ENCODE data around the gene ZNF653. TPM values are rescaled to one million over a fixed set of nuclear protein-coding genes. Genes with fewer than 3 reads are reported as not detected.
"Not testable (repeated sequence)": the region's sequence is repeated elsewhere in the genome, so short reads cannot be mapped to it uniquely, and the experiment has no call there.

Gene ZNF653
- total RNA-seq, 2 experiments from 2014 or later = 13.1 to 16.6 TPM

DNA sequence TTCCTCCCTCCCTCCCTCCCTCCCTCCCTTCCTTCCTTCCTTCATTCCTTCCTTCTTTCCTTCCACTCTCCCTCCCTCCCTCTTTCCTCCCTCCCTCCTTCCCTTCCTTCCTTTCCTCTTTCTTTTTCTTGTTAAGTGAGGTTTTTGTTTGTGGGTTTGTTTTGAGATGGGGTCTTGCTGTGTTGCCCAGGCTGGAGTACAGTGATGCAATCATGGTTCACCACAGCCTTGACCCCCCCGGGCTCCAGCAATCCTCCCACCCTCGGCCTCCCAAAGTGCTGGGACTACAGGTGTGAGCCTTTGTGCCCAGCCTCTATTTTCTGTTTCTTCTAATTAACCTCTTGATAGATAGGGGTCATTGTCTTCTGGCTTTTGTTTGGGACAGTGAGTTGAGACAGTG, 44.2 kb downstream of the ZNF653 start:
- no peak overlapping the region for H3K4me3 Mint-ChIP-seq
- no peaks in the 10 kb centered on the region for H3K36me3 Mint-ChIP-seq (ENCODE audit: low read depth)
- ChIA-PET CTCF (interaction anchor here (0.6 to 0.7 kb wide), 2 partner anchors 55 to 239 kb away, joined by 3 read pairs; no protein-coding TSS in a partner anchor), POLR2A (no interaction called here)
- DNase-seq (no peak), ATAC-seq (no peak)
- H3K27me3 Mint-ChIP-seq = peaks cover 16% of the 10 kb centered on the region
- no peak overlapping the region for H3K27ac Mint-ChIP-seq
- H3K4me1 Mint-ChIP-seq = no peaks in the 10 kb centered on the region
- H3K9me3 Mint-ChIP-seq (ENCODE audit: low read depth) = no peaks in the 10 kb centered on the region
- intact Hi-C loops (cut with DNase I, micrococcal nuclease) = no loop called here

DNA sequence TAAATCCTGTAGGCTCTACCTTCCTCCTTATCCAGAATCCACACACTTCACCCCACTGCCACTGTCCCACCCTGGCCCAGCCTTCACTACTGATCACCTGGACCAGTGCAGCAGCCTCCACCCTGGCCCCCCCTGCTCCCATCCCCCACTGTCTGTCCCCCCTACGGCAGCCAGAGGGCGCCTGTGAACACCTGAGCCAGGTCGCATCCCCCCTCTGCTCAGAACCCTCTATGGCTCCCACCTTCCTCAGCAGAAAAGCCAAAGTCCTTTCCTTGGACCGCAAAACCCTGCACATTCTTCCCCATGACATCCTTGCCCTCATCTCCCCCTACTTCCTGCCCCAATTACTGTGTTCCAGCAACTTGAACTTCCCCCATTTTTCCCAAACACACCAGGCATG, 45.4 kb downstream of the ZNF653 start:
- DNase-seq (peak; percentile 51), ATAC-seq (peak; percentile 47)
- Mint-ChIP-seq H3K4me1 (no peaks in the 10 kb centered on the region), H3K9me3 (ENCODE audit: low read depth) (no peaks in the 10 kb centered on the region), H3K27me3 (peaks cover 16% of the 10 kb centered on the region), H3K27ac (no peak overlapping the region), H3K4me3 (no peak overlapping the region), H3K36me3 (ENCODE audit: low read depth) (no peaks in the 10 kb centered on the region)
- ChIA-PET CTCF (no interaction called here), POLR2A (no interaction called here)
- intact Hi-C loops (cut with DNase I, micrococcal nuclease) = no loop called here

DNA sequence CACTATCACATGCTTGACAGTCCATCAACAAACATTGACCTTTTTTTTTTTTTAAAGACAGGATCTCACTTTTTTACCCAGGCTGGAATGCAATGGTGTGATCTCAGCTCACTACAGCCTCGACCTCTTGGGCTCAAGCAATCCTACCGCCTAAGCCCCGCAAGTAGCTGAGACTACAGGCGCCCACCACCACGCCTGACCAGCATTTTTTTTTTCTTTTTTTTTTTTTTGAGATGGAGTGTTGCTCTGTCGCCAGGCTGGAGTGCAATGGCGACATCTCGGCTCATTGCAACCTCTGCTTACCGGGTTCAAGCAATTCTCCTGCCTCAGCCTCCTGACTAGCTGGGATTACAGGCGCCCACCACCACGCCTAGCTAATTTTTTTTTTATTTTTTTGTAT, 46.7 kb downstream of the ZNF653 start:
- intact Hi-C loops (cut with DNase I, micrococcal nuclease); H3K36me3 Mint-ChIP-seq (ENCODE audit: low read depth); ATAC-seq; H3K27ac Mint-ChIP-seq; DNase-seq; H3K4me1 Mint-ChIP-seq; H3K9me3 Mint-ChIP-seq (ENCODE audit: low read depth); H3K4me3 Mint-ChIP-seq: not testable (repeated sequence)
- POLR2A ChIA-PET = interaction anchor here (0.6 kb wide), 1 partner anchor 588 kb away, joined by 4 read pairs; no protein-coding TSS in a partner anchor
- CTCF ChIA-PET = interaction anchor here (0.6 to 1.1 kb wide), 3 partner anchors 79 to 637 kb away, joined by 3 read pairs; no protein-coding TSS in a partner anchor
- H3K27me3 Mint-ChIP-seq = peaks cover 16% of the 10 kb centered on the region

DNA sequence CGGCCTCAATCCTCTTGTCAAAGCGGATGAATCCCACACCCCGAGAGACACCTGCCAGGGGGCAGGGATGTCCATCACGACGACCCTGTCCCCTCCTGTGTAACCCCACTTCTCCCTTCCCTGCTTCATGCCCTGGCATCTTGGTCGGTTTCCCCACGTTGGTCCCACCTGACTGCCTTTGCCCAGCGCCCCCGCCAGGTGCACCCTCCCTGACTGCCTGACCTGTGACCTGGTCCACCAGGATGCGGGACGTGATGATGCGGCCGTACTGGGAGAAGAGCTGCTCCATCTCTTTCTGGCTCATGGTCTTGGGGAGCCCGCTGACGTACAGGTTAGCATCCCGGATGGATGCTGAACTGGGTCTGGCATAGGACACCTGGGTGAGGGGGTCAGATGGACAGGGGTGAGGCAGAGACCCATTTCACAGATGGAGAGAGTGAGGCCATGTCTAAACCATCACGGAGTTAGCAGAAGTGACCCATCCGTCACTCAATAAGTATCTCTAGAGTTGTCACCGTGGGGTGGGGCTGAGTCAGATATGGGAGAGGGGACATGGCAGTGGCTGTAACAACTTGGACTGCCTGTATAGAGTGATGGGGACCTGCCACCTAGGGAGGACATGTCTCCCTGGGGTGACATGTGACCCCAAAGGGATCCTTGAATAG, 47.3 kb downstream of the ZNF653 start:
- intact Hi-C loops (cut with DNase I, micrococcal nuclease) = no loop called here
- CTCF ChIA-PET = interaction anchor here (0.9 kb wide), 1 partner anchor 18 kb away, joined by 3 read pairs; no protein-coding TSS in a partner anchor
- no peaks in the 10 kb centered on the region for H3K36me3 Mint-ChIP-seq (ENCODE audit: low read depth)
- DNase-seq (no peak), ATAC-seq (no peak)
- no peak overlapping the region for H3K4me3 Mint-ChIP-seq
- H3K4me1 Mint-ChIP-seq = no peaks in the 10 kb centered on the region
- no peaks in the 10 kb centered on the region for H3K9me3 Mint-ChIP-seq (ENCODE audit: low read depth)
- no peak overlapping the region for H3K27ac Mint-ChIP-seq
- peaks cover 16% of the 10 kb centered on the region for H3K27me3 Mint-ChIP-seq
- POLR2A ChIA-PET = no interaction called here

DNA sequence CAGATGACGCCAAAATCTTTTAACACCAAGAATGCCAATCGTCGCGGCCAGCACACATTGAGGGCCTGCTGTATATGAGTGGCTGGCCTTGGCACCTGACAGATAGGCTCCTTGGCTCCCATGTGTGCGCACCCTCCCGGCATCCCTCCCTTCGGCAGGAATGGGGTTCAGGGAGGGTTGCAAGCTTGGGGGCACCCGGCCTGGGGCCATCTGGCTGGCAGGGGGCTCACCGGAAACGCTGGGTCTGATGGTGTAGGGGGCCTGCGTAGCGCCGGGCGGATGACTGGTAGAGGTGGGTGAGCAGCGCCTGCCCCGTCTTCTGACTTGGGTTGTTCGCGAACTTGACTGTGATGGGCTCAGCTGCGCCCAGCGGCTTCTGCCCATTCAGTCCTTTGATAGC, 47.8 kb downstream of the ZNF653 start:
- ChIA-PET POLR2A (no interaction called here), CTCF (interaction anchor here (0.9 kb wide), 1 partner anchor 17 kb away, joined by 3 read pairs; no protein-coding TSS in a partner anchor)
- H3K36me3 Mint-ChIP-seq (ENCODE audit: low read depth) = no peaks in the 10 kb centered on the region
- peaks cover 16% of the 10 kb centered on the region for H3K27me3 Mint-ChIP-seq
- no peak overlapping the region for H3K4me3 Mint-ChIP-seq
- no peak for ATAC-seq
- DNase-seq = no peak
- no peaks in the 10 kb centered on the region for H3K4me1 Mint-ChIP-seq
- intact Hi-C loops (cut with DNase I, micrococcal nuclease) = no loop called here
- H3K9me3 Mint-ChIP-seq (ENCODE audit: low read depth) = no peaks in the 10 kb centered on the region
- no peak overlapping the region for H3K27ac Mint-ChIP-seq

GRCh38 chr19:11457115-11457514, 48.5 kb downstream of the ZNF653 start:
- H3K4me3 Mint-ChIP-seq = no peak overlapping the region
- no peaks in the 10 kb centered on the region for H3K9me3 Mint-ChIP-seq (ENCODE audit: low read depth)
- no peaks in the 10 kb centered on the region for H3K4me1 Mint-ChIP-seq
- H3K36me3 Mint-ChIP-seq (ENCODE audit: low read depth) = no peaks in the 10 kb centered on the region
- ChIA-PET POLR2A (no interaction called here), CTCF (no interaction called here)
- intact Hi-C loops (cut with DNase I, micrococcal nuclease) = no loop called here
- no peak for ATAC-seq
- DNase-seq = no peak
- peaks cover 16% of the 10 kb centered on the region for H3K27me3 Mint-ChIP-seq
- H3K27ac Mint-ChIP-seq = no peak overlapping the region

- CTCF ChIA-PET = no interaction called here
Observed at GRCh38 chr19:11456659-11457058, 49.0 kb downstream of the ZNF653 start.

DNA sequence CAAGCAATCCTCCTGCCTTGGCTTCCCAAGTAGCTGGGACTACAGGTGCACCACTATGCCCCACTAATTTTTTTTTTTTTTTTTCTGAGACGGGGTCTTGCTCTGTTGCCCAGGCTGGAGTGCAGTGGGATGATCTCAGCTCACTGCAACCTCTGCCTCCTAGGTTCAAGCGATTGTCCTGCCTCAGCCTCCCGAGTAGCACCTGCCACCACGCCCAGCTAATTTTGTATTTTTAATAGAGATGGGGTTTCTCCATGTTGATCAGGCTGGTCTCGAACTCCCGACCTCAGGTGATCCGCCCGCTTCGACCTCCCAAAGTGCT, 50.4 kb downstream of the ZNF653 start:
- ATAC-seq, CTCF ChIA-PET: not testable (repeated sequence)
- POLR2A ChIA-PET = interaction anchor here (0.6 kb wide), 1 partner anchor 304 kb away, joined by 3 read pairs; no protein-coding TSS in a partner anchor

More at GRCh38 chr19:11456659-11457058, 49.0 kb downstream of the ZNF653 start:
- ATAC-seq = no peak
- Mint-ChIP-seq H3K27me3 (peaks cover 16% of the 10 kb centered on the region), H3K36me3 (ENCODE audit: low read depth) (no peaks in the 10 kb centered on the region), H3K9me3 (ENCODE audit: low read depth) (no peaks in the 10 kb centered on the region), H3K27ac (no peak overlapping the region), H3K4me1 (no peaks in the 10 kb centered on the region), H3K4me3 (no peak overlapping the region)
- intact Hi-C loops (cut with DNase I, micrococcal nuclease) = no loop called here
- POLR2A ChIA-PET = no interaction called here
- no peak for DNase-seq

GRCh38 chr19:11453468-11454341, 51.9 kb downstream of the ZNF653 start:
- POLR2A ChIA-PET = no interaction called here
- CTCF ChIA-PET = no interaction called here
- ATAC-seq (peak; percentile 39), DNase-seq (peak; percentile 54)
- intact Hi-C loops (cut with DNase I, micrococcal nuclease) = no loop called here
- H3K9me3 Mint-ChIP-seq (ENCODE audit: low read depth) = no peaks in the 10 kb centered on the region
- no peak overlapping the region for H3K27ac Mint-ChIP-seq
- H3K4me1 Mint-ChIP-seq = no peaks in the 10 kb centered on the region
- peaks cover 4% of the 10 kb centered on the region for H3K27me3 Mint-ChIP-seq
- peaks cover 5% of the 10 kb centered on the region for H3K36me3 Mint-ChIP-seq (ENCODE audit: low read depth)
- H3K4me3 Mint-ChIP-seq = no peak overlapping the region

More for the DNA sequence above, 50.4 kb downstream of the ZNF653 start:
- intact Hi-C loops (cut with DNase I, micrococcal nuclease); H3K4me3 Mint-ChIP-seq; H3K27ac Mint-ChIP-seq; H3K9me3 Mint-ChIP-seq (ENCODE audit: low read depth); H3K4me1 Mint-ChIP-seq; H3K36me3 Mint-ChIP-seq (ENCODE audit: low read depth); DNase-seq: not testable (repeated sequence)
- H3K27me3 Mint-ChIP-seq = peaks cover 11% of the 10 kb centered on the region

DNA sequence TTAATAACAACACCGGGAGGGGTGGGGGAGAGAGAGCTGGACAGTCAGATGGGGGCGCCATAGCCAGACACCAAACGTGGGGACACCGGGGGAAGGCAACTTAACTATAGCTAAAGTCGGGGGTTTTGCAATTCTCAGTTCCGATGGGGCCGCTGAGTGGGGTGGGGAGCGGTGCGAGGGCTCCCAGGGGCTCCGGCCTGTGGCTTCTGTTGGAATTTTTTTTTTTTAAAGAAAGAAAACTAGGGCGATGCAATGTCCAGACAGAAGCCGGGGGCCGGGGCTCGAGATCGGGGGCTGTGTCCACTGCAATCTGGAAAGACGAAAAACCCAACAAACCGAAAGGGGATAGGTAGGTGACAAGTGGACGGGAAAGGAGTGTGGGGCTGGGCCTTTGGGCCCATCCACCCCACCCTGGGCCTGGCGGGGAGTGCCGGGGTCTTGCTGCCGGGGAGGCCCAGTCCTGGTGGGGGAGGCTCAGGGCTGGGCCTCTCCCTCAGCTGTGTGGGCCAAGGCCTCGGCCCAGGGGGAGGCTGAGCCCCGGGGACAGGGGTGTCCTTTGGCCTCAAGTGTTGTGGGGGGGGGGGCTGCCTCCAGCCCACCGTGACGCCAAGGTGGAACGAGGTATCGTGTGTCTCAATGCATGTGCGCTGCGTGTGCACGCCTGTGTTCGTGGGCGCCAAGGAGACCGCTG, 52.9 kb downstream of the ZNF653 start:
- ATAC-seq = no peak
- H3K9me3 Mint-ChIP-seq (ENCODE audit: low read depth) = no peaks in the 10 kb centered on the region
- POLR2A ChIA-PET = no interaction called here

DNA sequence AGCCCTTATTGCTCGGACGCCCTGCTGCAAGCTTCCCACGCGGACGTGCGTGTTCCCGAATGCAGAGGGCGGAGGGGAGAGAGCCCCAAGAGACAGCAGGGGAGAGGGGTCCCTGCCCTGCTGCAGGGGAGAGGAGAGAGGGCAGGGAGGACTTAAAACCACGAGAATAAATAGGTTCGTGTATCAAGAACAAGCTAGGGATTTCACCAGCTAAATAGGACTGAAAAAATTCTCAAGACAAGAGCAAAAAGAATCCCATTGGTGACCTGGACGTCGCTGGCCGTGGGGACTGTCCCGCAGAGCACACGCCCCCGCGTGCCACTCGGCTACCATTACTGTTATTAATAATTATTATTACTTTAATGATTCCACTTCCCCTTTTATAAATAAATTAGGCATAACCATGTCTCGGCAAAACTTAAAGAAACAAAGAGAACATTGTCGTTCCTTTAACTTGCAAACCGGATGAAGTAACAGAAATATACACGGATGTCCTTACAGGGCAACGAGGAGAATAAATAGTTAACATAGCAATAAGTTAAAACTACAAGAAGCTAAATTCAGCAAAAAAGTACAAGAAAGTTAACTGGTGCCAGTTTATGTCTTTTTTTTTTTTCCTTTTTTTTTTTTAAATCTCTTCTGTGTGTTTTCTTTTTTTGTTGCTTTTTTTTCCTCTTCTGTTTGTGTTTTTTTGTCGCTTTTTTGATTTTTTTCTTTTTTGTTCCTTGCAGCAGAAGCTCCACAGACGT, 53.6 kb downstream of the ZNF653 start:
- ChIA-PET CTCF (interaction anchor here (0.7 kb wide), 1 partner anchor 209 kb away, joined by 5 read pairs; no protein-coding TSS in a partner anchor), POLR2A (interaction anchor here (0.6 kb wide), 1 partner anchor 128 kb away, joined by 6 read pairs; no protein-coding TSS in a partner anchor)
- Mint-ChIP-seq H3K4me1 (no peaks in the 10 kb centered on the region), H3K4me3 (no peak overlapping the region), H3K36me3 (ENCODE audit: low read depth) (peaks cover 5% of the 10 kb centered on the region), H3K9me3 (ENCODE audit: low read depth) (no peaks in the 10 kb centered on the region), H3K27me3 (no peaks in the 10 kb centered on the region), H3K27ac (no peak overlapping the region)
- ATAC-seq = no peak
- no peak for DNase-seq
- intact Hi-C loops (cut with DNase I, micrococcal nuclease) = no loop called here

More for the DNA sequence above, 52.9 kb downstream of the ZNF653 start:
- DNase-seq = no peak
- H3K4me1 Mint-ChIP-seq = no peaks in the 10 kb centered on the region
- peaks cover 5% of the 10 kb centered on the region for H3K36me3 Mint-ChIP-seq (ENCODE audit: low read depth)
- CTCF ChIA-PET = interaction anchor here (0.7 kb wide), 1 partner anchor 209 kb away, joined by 5 read pairs; no protein-coding TSS in a partner anchor
- H3K4me3 Mint-ChIP-seq = no peak overlapping the region
- no peak overlapping the region for H3K27ac Mint-ChIP-seq
- intact Hi-C loops (cut with DNase I, micrococcal nuclease) = no loop called here
- no peaks in the 10 kb centered on the region for H3K27me3 Mint-ChIP-seq
